ENCODE results near the gene FDPS. TPM values are rescaled to one million over a fixed set of nuclear protein-coding genes. Genes with fewer than 3 reads are reported as not detected.

FDPS gene
- total RNA-seq (2014; rRNA removed) (301 and 313 TPM in 2 replicates), Bru-seq, nascent RNA (percentile 95 among the genes with signal in this experiment), BruChase-seq, experiment 1, labeled RNA remaining after a 6-hour chase (percentile 96 among the genes with signal in this experiment), BruChase-seq, experiment 2, labeled RNA remaining after a 2-hour chase (percentile 96 among the genes with signal in this experiment)
- long read RNA-seq, transcript FDPS-206 (10 exons, 1,178 nt), result major isoform, 81 of 254 reads
- long read RNA-seq, transcript FDPS-221 (10 exons, 1,198 nt), result minor isoform, 12 of 254 reads
- long read RNA-seq, transcript FDPS-202 (11 exons, 1,431 nt), result minor isoform, 11 of 254 reads
- long read RNA-seq, transcript FDPS-203 (10 exons, 1,256 nt), result minor isoform, 49 of 254 reads
- long read RNA-seq, partial matches to known transcripts, result 18 of 254 reads
- long read RNA-seq, other reads (novel, unspliced or antisense), result 69 of 254 reads

DNA sequence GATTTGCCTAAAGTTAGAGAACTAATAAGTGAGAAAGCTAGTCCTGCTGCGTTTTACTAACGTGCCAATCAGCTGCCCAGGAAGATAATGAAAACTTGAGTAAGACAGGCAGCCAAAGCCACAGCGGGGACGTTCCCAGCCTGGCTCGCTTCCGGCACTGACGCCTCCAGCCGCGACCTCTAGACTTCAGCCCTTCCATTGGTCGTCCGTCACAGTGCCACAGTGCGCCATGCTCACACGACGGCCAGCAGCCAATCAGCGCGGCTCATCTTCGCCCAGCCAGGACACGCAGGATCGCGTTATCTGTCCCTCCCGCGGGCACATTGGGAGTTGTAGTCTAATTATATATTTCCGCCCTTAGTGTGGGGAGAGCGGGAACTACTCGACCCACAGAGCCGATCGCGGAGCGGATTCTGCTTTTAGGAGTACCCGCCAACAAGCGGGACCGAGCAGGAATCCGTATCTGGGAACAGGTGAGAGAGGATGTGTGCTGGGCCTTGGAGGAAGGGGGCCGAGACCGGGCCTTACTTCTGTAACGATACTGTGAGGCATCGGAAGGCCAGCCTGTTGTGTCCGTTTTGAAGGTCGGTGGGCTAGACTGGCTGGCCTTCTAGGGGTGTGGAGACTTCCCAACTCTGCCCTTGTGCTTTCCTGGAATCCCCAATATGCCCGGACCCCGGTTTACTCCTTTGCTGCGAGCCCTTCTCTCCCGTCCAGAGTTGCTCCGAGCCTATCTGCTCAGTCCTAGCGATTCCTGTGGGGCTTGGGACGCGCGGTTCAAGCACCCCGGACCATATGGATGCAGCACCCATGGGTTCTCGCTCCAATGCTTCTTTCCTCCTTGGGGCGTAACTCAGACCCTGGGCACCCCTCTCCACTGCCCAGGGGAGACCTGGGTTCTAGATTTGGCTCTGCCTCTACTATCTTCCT is at the start of gene FDPS:
Gene FDPS (plus strand): TSS at position 374 of the 930 bp plus-strand sequence. CDS start 924 bp downstream, outside the sequence.
- Histone ChIP-seq H3K4me1 (ENCODE audit: insufficient read depth, low read length) (peaks cover 17% of the 10 kb centered on the region; the same call in 1 of the 2 replicates), H3K9ac (ENCODE audit: low read length) (peak within 1 kb of the TSS; percentile 96), H3K27ac (ENCODE audit: low read length) (peak within 1 kb of the TSS; percentile 85), H3K9me3 (ENCODE audit: low read length) (no peaks in the 10 kb centered on the region), H2AFZ (ENCODE audit: low read length) (peak within 1 kb of the TSS; percentile 81), H3K9me2 (replicated peaks; ENCODE audit: low read length) (no peaks in the 10 kb centered on the region), H3K79me2 (ENCODE audit: low read length) (peaks cover 43% of the 10 kb centered on the region), H3K4me2 (ENCODE audit: low read length) (peak within 1 kb of the TSS; percentile 93), H3K27me3 (ENCODE audit: low read length) (no peaks in the 10 kb centered on the region), H3K36me3 (ENCODE audit: low read depth, low read length) (peaks cover 24% of the 10 kb centered on the region), H3K4me3 (ENCODE audit: low read length) (peak within 1 kb of the TSS; percentile 92), H3F3A (ENCODE audit: low read length, unreplicated experiment) (no peaks in the 10 kb centered on the region), H4K20me1 (ENCODE audit: low read length) (no peaks in the 10 kb centered on the region)
- peak; percentile 100 for DNase-seq
- TF ChIP-seq EZH2phosphoT487 (IDR thresholded peaks at IDR 0.05; ENCODE audit: borderline replicate concordance, low read length) (no peak), EZH2 (IDR thresholded peaks at IDR 0.05; ENCODE audit: low read length, unreplicated experiment) (no peak)
- TF ChIP-seq, protein P1, sequence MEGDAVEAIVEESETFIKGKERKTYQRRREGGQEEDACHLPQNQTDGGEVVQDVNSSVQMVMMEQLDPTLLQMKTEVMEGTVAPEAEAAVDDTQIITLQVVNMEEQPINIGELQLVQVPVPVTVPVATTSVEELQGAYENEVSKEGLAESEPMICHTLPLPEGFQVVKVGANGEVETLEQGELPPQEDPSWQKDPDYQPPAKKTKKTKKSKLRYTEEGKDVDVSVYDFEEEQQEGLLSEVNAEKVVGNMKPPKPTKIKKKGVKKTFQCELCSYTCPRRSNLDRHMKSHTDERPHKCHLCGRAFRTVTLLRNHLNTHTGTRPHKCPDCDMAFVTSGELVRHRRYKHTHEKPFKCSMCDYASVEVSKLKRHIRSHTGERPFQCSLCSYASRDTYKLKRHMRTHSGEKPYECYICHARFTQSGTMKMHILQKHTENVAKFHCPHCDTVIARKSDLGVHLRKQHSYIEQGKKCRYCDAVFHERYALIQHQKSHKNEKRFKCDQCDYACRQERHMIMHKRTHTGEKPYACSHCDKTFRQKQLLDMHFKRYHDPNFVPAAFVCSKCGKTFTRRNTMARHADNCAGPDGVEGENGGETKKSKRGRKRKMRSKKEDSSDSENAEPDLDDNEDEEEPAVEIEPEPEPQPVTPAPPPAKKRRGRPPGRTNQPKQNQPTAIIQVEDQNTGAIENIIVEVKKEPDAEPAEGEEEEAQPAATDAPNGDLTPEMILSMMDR (conservative IDR thresholded peaks at IDR 0.05; ENCODE audit: low read depth, low read length), result no peak
- ATAC-seq, result peak; percentile 97
- intact Hi-C loops (cut with micrococcal nuclease), result loop anchor here (1.0 to 2.0 kb wide), 3 partner anchors 15 to 64 kb away; partner anchors contain the start of gene HCN3
- BruUV-seq (replicated peaks), result TSS peak; percentile 93
- ChIA-PET CTCF (no interaction called here), POLR2A (ENCODE audit: unreplicated experiment) (interaction anchor here (0.6 kb wide), 1 partner anchor 101 kb away, joined by 7 read pairs; no protein-coding TSS in a partner anchor)

DNA sequence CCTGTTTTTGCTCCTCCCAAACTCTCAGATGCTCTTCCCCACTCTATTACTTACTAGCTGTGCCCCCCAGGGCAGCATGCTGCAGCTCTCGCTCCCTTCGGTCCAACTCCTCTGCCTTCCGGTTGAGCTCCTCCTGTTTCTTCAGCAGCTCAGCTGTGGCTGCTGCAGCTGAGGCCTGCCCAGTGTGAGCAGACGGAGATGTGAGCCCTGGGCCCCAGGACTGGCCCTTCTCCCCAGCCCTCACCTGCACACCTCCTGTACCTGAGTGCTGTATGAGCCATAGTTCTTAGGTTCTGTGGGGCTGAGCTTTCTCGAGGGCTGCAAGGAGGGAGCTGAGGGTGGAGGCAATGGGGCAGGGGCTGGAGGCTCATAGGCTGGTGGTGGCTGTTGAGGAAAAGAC is 48.4 kb upstream of the FDPS start:
- Histone ChIP-seq H3K4me1 (ENCODE audit: insufficient read depth, low read length) (peaks cover 21% of the 10 kb centered on the region), H4K20me1 (ENCODE audit: low read length) (no peaks in the 10 kb centered on the region), H3K9me3 (ENCODE audit: low read length) (no peaks in the 10 kb centered on the region), H3K9me2 (replicated peaks; ENCODE audit: low read length) (no peaks in the 10 kb centered on the region), H3F3A (ENCODE audit: low read length, unreplicated experiment) (peaks cover 11% of the 10 kb centered on the region), H3K27ac (ENCODE audit: low read length) (no peak overlapping the region), H3K9ac (ENCODE audit: low read length) (no peak overlapping the region), H3K36me3 (ENCODE audit: low read depth, low read length) (peaks cover 27% of the 10 kb centered on the region), H3K79me2 (ENCODE audit: low read length) (peaks cover 20% of the 10 kb centered on the region), H3K4me2 (ENCODE audit: low read length) (peak overlapping the region; percentile 95), H3K4me3 (ENCODE audit: low read length) (no peak overlapping the region; the same call in 1 of the 2 replicates), H3K27me3 (ENCODE audit: low read length) (no peaks in the 10 kb centered on the region), H2AFZ (ENCODE audit: low read length) (no peak overlapping the region)
- no peak for ATAC-seq
- no TSS peak for BruUV-seq (replicated peaks)
- DNase-seq, result no peak
- POLR2A ChIA-PET (ENCODE audit: unreplicated experiment), result no interaction called here
- no peak for TF ChIP-seq EZH2 (IDR thresholded peaks at IDR 0.05; ENCODE audit: low read length, unreplicated experiment)
- TF ChIP-seq, protein P1 (conservative IDR thresholded peaks at IDR 0.05; ENCODE audit: low read depth, low read length), result no peak
- TF ChIP-seq EZH2phosphoT487 (IDR thresholded peaks at IDR 0.05; ENCODE audit: borderline replicate concordance, low read length), result no peak
- CTCF ChIA-PET, result no interaction called here
- intact Hi-C loops (cut with micrococcal nuclease), result no loop called here
